ENCODE results near the gene MLN. TPM values are rescaled to one million over a fixed set of nuclear protein-coding genes. Genes with fewer than 3 reads are reported as not detected.

The MLN gene
- total RNA-seq, 1 donor from 2014 or later: not detected

GRCh38 chr6:33813990-33814985 lies 10.5 kb upstream of the MLN start:
- DNase-seq: no peak

GRCh38 chr6:33813246-33813904 lies 9.6 kb upstream of the MLN start:
- DNase-seq: no peak

- no peak for DNase-seq
These were observed 8.9 kb upstream of the MLN start for GRCh38 chr6:33812669-33813068.

GRCh38 chr6:33809594-33809993 lies 5.8 kb upstream of the MLN start:
- no peak for DNase-seq

- no peak for DNase-seq
These were observed 4.9 kb upstream of the MLN start for GRCh38 chr6:33808641-33809180.

- no peak for DNase-seq
These were observed 3.8 kb upstream of the MLN start for GRCh38 chr6:33807606-33808005.

GRCh38 chr6:33806841-33807240 lies 3.0 kb upstream of the MLN start:
- DNase-seq: no peak

- DNase-seq: no peak
These were observed 1.4 kb downstream of the MLN start for GRCh38 chr6:33802186-33802958.

- no peak for DNase-seq
These were observed 2.2 kb downstream of the MLN start for GRCh38 chr6:33801611-33802010.

- no peak for DNase-seq
These were observed 3.4 kb downstream of the MLN start for GRCh38 chr6:33800248-33800969.

- DNase-seq: no peak
These were observed 4.2 kb downstream of the MLN start for GRCh38 chr6:33799454-33800113.

GRCh38 chr6:33798343-33798848 lies 5.4 kb downstream of the MLN start:
- DNase-seq: no peak

GRCh38 chr6:33797626-33798342 lies 6.0 kb downstream of the MLN start:
- DNase-seq: no peak

GRCh38 chr6:33794910-33795623 lies 8.7 kb downstream of the MLN start:
- no peak for DNase-seq

GRCh38 chr6:33792981-33793380 lies 10.8 kb downstream of the MLN start:
- no peak for DNase-seq

- DNase-seq: no peak
These were observed 12.2 kb downstream of the MLN start for GRCh38 chr6:33791620-33792019.

- DNase-seq: no peak
These were observed 12.9 kb downstream of the MLN start for GRCh38 chr6:33790910-33791309.

GRCh38 chr6:33790379-33790778 lies 13.4 kb downstream of the MLN start:
- DNase-seq: no peak

GRCh38 chr6:33789550-33789895 lies 14.3 kb downstream of the MLN start:
- no peak for DNase-seq
